Measurements from ENCODE around the gene HSBP1. TPM values are rescaled to one million over a fixed set of nuclear protein-coding genes. Genes with fewer than 3 reads are reported as not detected.
A peak's percentile ranks its signal among the peaks of the same experiment; 100 is the strongest.

The HSBP1 gene
- total and polyA plus RNA-seq, 2 of the 13 experiments (the other 11 are each of a cell fraction or from before 2014, with no cell fraction given): 249 to 292 TPM

- TF ChIP-seq ZBTB34 (CRISPR knock-in tag; IDR thresholded peaks at IDR 0.05) (no peak), ZNF770 (CRISPR knock-in tag; IDR thresholded peaks at IDR 0.05) (no peak), MLX (CRISPR knock-in tag; IDR thresholded peaks at IDR 0.05) (0 out of 2 replicates have a peak, but pooled peaks have one; percentile 35), KDM4B (CRISPR knock-in tag; IDR thresholded peaks at IDR 0.05) (0 out of 2 replicates have a peak, but pooled peaks have one; percentile 37), GABPA (IDR thresholded peaks at IDR 0.05; ENCODE audit: low read depth, low read length) (peak; percentile 85), GABPA (CRISPR knock-in tag; IDR thresholded peaks at IDR 0.05; ENCODE audit: low read depth) (peak; percentile 97), CTCF (CRISPR knock-in tag; IDR thresholded peaks at IDR 0.05) (no peak), ETV6 (CRISPR knock-in tag; conservative IDR thresholded peaks at IDR 0.05) (peak; percentile 80; the same call in 1 of the 2 replicates), NRL (CRISPR knock-in tag; IDR thresholded peaks at IDR 0.05; ENCODE audit: borderline replicate concordance) (no peak), ZKSCAN8 (CRISPR knock-in tag; IDR thresholded peaks at IDR 0.05; ENCODE audit: borderline replicate concordance) (no peak), E2F2 (CRISPR knock-in tag; IDR thresholded peaks at IDR 0.05; ENCODE audit: borderline replicate concordance) (no peak), ZNF382 (CRISPR knock-in tag; IDR thresholded peaks at IDR 0.05; ENCODE audit: borderline replicate concordance) (no peak), ZNF275 (CRISPR knock-in tag; IDR thresholded peaks at IDR 0.05; ENCODE audit: borderline replicate concordance) (0 out of 2 replicates have a peak, but pooled peaks have one; percentile 42), ZNF317 (CRISPR knock-in tag; IDR thresholded peaks at IDR 0.05) (no peak), HOXD1 (CRISPR knock-in tag; IDR thresholded peaks at IDR 0.05) (peak; percentile 37; the same call in 1 of the 2 replicates), SKI (IDR thresholded peaks at IDR 0.05; ENCODE audit: partially characterized antibody) (no peak), ZFP36L2 (CRISPR knock-in tag; IDR thresholded peaks at IDR 0.05) (no peak), ZNF264 (CRISPR knock-in tag; IDR thresholded peaks at IDR 0.05) (0 out of 2 replicates have a peak, but pooled peaks have one; percentile 50)
Observed at GRCh38 chr16:83807710-83808572, at the start of gene HSBP1 (continued).
